H1 (cell line): ENCODE results near the gene SH3RF2. TPM values are rescaled to one million over a fixed set of nuclear protein-coding genes. Genes with fewer than 3 reads are reported as not detected.

ENCODE experiments used
- ASH2L ChIP-seq: fragments of 200-600, 300-600 bp; sonication (generic); IDR thresholded peaks from one replicate; pipeline ENCODE4 v1.7.1; 2017; ENCODE audit warnings: low read length
- BRCA1 ChIP-seq: IDR thresholded peaks from 2 replicates; pipeline ENCODE4 v1.6.1; 2012; ENCODE audit warnings: low read depth, low read length, improper control_type of control experiment
- CHD1 ChIP-seq: IDR thresholded peaks from 2 replicates; pipeline ENCODE4 v1.6.1; 2012; ENCODE audit warnings: low read depth, low read length, improper control_type of control experiment
- CHD7 ChIP-seq: fragments of 300-600 bp; sonication (generic); IDR thresholded peaks from 2 replicates; pipeline ENCODE4 v1.7.1; 2012; ENCODE audit warnings: low read length, moderate library complexity, mild to moderate bottlenecking, inconsistent platforms; ENCODE audit not compliant: insufficient replicate concordance
- EP300 ChIP-seq, 2 experiments: IDR thresholded peaks; 1 replicate in 1 of 2; 2 replicates in 1 of 2; pipeline ENCODE4 v1.6.1; 2011 to 2012; ENCODE audit warnings: low read depth in 2 of 2, low read length in 2 of 2, mild to moderate bottlenecking in 2 of 2, borderline replicate concordance in 1 of 2, inconsistent platforms in 1 of 2, moderate library complexity in 1 of 2
- JUND ChIP-seq: IDR thresholded peaks from 2 replicates; pipeline ENCODE4 v1.6.1; 2011; ENCODE audit warnings: mild to moderate bottlenecking, improper control_type of control experiment, low read length
- POLR2A ChIP-seq, 2 experiments: IDR thresholded peaks; 1 replicate in 1 of 2; 2 replicates in 1 of 2; pipeline ENCODE4 v1.6.1; 2011; ENCODE audit warnings: low read depth in 2 of 2, low read length in 2 of 2, mild to moderate bottlenecking in 2 of 2; ENCODE audit errors: control extremely low read depth in 1 of 2
- RAD21 ChIP-seq, 2 experiments: IDR thresholded peaks in 1 of 2; conservative IDR thresholded peaks in 1 of 2; 2 replicates each; pipeline ENCODE4 v1.6.1; 2011; ENCODE audit warnings: low read depth in 2 of 2, low read length in 2 of 2, improper control_type of control experiment in 1 of 2, inconsistent platforms in 1 of 2, mild to moderate bottlenecking in 1 of 2, moderate library complexity in 1 of 2
- RXRA ChIP-seq: IDR thresholded peaks from 2 replicates; pipeline ENCODE4 v1.6.1; 2011; ENCODE audit warnings: low read depth, mild to moderate bottlenecking, low read length, moderate library complexity; ENCODE audit not compliant: insufficient read depth
- SIN3A ChIP-seq, 2 experiments: IDR thresholded peaks in 1 of 2; conservative IDR thresholded peaks in 1 of 2; 2 replicates each; pipeline ENCODE4 v1.6.1; 2011 to 2012; ENCODE audit warnings: low read length in 2 of 2, improper control_type of control experiment in 1 of 2, low read depth in 1 of 2, mild to moderate bottlenecking in 1 of 2
- TAF7 ChIP-seq: optimal IDR thresholded peaks from 2 replicates; pipeline ENCODE3; 2011; ENCODE audit warnings: low read depth, mild to moderate bottlenecking, inconsistent platforms, low read length, moderate library complexity, borderline replicate concordance
- YY1 ChIP-seq: IDR thresholded peaks from 2 replicates; pipeline ENCODE4 v1.6.1; 2011; ENCODE audit warnings: low read depth, mild to moderate bottlenecking, low read length
- polyA plus RNA-seq, 7 experiments: library from polyadenylated mRNA; depleted of rRNA in 3 of 7; stranded (reverse) in 5 of 7; unstranded in 2 of 7; fragments of >200 nt in 5 of 7; fragments of 200-250 nt in 2 of 7; gene quantifications; 1 replicate in 5 of 7; 2 replicates in 1 of 7; 4 replicates in 1 of 7; pipeline versions ENCODE4 v1.2.1 to v1.2.3, GENCODE V29; 2011 to 2013; ENCODE audit warnings: missing spikeins in 2 of 7, mixed read lengths in 2 of 7
- total RNA-seq: library from RNA; stranded (reverse); fragmentation: NEBNext Ultra II Directional; extraction: Animal tissue kit (Norgen Biotek cat#: 25700); gene quantifications from 2 replicates; pipeline ENCODE4 v1.2.1, GENCODE V29; 2021

The SH3RF2 gene
- total and polyA plus RNA-seq, 2 of the 8 experiments (the other 6 are each of a cell fraction or from before 2014, with no cell fraction given) = 0.80 to 0.95 TPM

- no peak for TF ChIP-seq CHD7
- TF ChIP-seq CHD1 = no peak
- TF ChIP-seq ASH2L = no peak
- TF ChIP-seq TAF7 = no peak
- no peak for TF ChIP-seq POLR2A (IDR thresholded peaks at IDR 0.05; ENCODE audit: control extremely low read depth in 1 of 2, low read depth in 2 of 2, low read length in 2 of 2)
- no peak for TF ChIP-seq RXRA
- no peak for TF ChIP-seq JUND
- no peak for TF ChIP-seq RAD21 (IDR thresholded peaks at IDR 0.05 in 1 of 2, conservative IDR thresholded peaks at IDR 0.05 in 1 of 2; ENCODE audit: low read depth in 2 of 2, low read length in 2 of 2)
- no peak for TF ChIP-seq SIN3A (conservative IDR thresholded peaks at IDR 0.05 in 1 of 2, IDR thresholded peaks at IDR 0.05 in 1 of 2; ENCODE audit: low read depth in 1 of 2, low read length in 2 of 2)
- no peak for TF ChIP-seq BRCA1
- TF ChIP-seq EP300 (IDR thresholded peaks at IDR 0.05; ENCODE audit: borderline replicate concordance in 1 of 2, low read depth in 2 of 2, low read length in 2 of 2) = no peak
- no peak for TF ChIP-seq YY1
Observed at GRCh38 chr5:145918397-145918796, 18.0 kb upstream of the SH3RF2 start (continued).
